ENCODE results near the gene PDGFB.

Gene PDGFB

DNA sequence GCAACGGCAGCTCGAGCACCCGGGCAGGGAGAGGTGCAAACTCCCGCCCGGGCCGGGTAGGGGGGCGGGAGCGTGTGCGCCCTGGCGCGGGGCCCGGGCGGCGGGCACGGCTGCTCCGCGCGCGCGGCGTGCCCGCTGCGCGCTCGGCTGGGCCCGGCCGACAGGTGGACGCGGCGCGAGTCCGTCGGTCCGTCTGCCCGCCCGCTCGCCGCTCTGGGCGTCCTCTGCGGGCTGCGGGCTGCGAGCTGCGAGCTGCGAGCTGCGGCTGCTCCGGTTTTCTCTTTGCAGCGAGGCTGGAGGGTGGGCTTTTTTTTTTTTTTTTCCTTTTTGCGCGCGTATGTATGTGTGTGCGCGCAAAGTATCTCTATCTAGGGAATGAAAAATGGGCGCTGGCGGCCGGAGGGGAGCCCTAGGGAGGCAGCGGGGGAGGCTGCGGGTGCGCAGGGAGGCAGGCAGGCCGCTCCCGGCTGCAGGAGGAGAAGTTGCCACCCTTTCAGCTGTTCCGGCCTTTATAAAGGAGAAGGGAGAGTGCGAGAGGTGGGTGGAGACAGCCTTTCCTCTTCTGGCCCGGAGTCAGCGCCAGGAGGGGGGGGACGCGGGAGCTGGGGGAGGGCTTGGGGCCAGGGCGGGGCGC, at the start of gene PDGFB:
TSS of gene PDGFB (minus strand) at position 487 of the 634 bp plus-strand sequence. CDS start 1,019 bp downstream, outside the sequence.
- H3K4me3 ChIP-seq (ENCODE audit: low read depth in 1 of 2, low read length in 2 of 2): peak within 1 kb of the TSS; percentile 15 to 28
- H3K27ac ChIP-seq (ENCODE audit: low read depth, low read length): peak within 1 kb of the TSS; percentile 10
- no peak within 1 kb of the TSS for H3K9ac ChIP-seq (ENCODE audit: low read depth in 1 of 2, low read length in 2 of 2)
- no peaks in the 10 kb centered on the region for H3K9me3 ChIP-seq (ENCODE audit: control insufficient read depth in 1 of 2, low read length in 2 of 2)
- peaks cover 47 to 59% of the 10 kb centered on the region in 2 donors for H3K27me3 ChIP-seq (ENCODE audit: control insufficient read depth in 1 of 2, insufficient read depth in 2 of 2, low read length in 2 of 2)
- H3K36me3 ChIP-seq (ENCODE audit: control insufficient read depth in 1 of 2, insufficient read depth in 2 of 2, low read length in 2 of 2): no peaks in the 10 kb centered on the region
- H3K4me1 ChIP-seq (ENCODE audit: control insufficient read depth in 1 of 2, insufficient read depth in 2 of 2, low read length in 2 of 2): peaks cover 26 to 28% of the 10 kb centered on the region in 2 donors

DNA sequence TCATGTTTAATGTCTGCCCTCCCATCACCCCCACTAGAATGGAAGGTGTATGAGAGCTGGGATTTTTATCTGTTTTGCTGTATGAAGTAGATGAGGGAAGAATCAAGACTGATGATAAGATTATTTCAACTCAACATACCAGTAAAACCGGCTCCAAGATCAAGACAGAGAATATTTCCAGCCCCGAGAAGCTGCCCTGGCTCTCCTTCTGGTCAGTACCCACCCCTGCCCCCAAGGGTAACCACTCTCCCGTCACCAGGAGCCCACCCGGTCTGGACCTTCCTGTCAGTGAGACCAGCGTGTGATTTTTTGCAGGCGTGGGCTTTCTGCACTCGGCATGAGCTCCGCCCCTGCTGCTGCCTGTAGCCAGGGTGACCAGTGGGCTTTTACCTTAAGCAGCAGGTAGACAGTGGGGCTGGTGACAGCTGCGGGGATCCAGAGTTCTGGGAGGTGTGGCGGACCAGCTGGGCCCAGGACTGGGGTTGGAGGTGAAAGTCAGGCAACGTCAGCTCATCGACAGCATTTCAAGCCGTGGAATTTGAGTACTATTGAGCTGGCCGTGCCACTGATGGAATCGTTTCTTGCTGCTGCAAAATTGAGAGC, 49.1 kb upstream of the PDGFB start:
- Histone ChIP-seq H3K36me3 (ENCODE audit: control insufficient read depth in 1 of 2, insufficient read depth in 2 of 2, low read length in 2 of 2) (no peaks in the 10 kb centered on the region), H3K27ac (ENCODE audit: low read depth, low read length) (no peak overlapping the region), H3K27me3 (ENCODE audit: control insufficient read depth in 1 of 2, insufficient read depth in 2 of 2, low read length in 2 of 2) (no peaks in the 10 kb centered on the region), H3K4me1 (ENCODE audit: control insufficient read depth in 1 of 2, insufficient read depth in 2 of 2, low read length in 2 of 2) (peaks cover 28 to 29% of the 10 kb centered on the region in 2 donors), H3K9me3 (ENCODE audit: control insufficient read depth in 1 of 2, low read length in 2 of 2) (no peaks in the 10 kb centered on the region), H3K9ac (ENCODE audit: low read depth in 1 of 2, low read length in 2 of 2) (no peak overlapping the region), H3K4me3 (ENCODE audit: low read depth in 1 of 2, low read length in 2 of 2) (no peak overlapping the region)

DNA sequence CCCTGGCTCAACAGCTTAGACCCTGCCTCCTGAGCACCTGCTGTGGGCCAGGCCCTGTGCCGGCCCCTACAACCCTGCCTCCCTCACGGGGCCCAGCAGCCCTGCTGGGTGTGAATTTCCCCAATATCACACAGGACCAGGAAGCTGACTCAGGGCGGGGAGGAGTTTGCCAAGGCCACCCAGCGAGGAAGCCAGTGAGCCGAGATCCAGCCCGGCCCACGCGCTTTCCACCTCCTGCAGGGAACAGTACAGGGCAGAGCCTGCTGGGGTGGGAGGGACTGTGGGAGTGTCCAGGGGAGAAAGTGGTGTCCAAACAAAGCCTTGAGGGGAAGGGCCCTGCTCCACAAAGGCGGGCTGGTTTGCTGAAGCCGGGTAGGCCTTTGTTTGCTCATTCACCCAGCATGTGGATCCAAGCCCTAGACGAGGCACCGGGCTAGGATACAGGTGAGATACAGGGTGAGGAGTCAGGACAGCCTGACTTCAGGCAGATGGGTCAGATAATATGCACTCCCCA, 47.8 kb upstream of the PDGFB start:
- no peak overlapping the region for H3K9ac ChIP-seq (ENCODE audit: low read depth in 1 of 2, low read length in 2 of 2)
- H3K4me3 ChIP-seq (ENCODE audit: low read depth in 1 of 2, low read length in 2 of 2): no peak overlapping the region
- no peaks in the 10 kb centered on the region for H3K36me3 ChIP-seq (ENCODE audit: control insufficient read depth in 1 of 2, insufficient read depth in 2 of 2, low read length in 2 of 2)
- H3K4me1 ChIP-seq (ENCODE audit: control insufficient read depth in 1 of 2, insufficient read depth in 2 of 2, low read length in 2 of 2): peaks cover 20 to 25% of the 10 kb centered on the region in 2 donors
- no peaks in the 10 kb centered on the region for H3K27me3 ChIP-seq (ENCODE audit: control insufficient read depth in 1 of 2, insufficient read depth in 2 of 2, low read length in 2 of 2)
- no peaks in the 10 kb centered on the region for H3K9me3 ChIP-seq (ENCODE audit: control insufficient read depth in 1 of 2, low read length in 2 of 2)
- H3K27ac ChIP-seq (ENCODE audit: low read depth, low read length): peak overlapping the region; percentile 70

DNA sequence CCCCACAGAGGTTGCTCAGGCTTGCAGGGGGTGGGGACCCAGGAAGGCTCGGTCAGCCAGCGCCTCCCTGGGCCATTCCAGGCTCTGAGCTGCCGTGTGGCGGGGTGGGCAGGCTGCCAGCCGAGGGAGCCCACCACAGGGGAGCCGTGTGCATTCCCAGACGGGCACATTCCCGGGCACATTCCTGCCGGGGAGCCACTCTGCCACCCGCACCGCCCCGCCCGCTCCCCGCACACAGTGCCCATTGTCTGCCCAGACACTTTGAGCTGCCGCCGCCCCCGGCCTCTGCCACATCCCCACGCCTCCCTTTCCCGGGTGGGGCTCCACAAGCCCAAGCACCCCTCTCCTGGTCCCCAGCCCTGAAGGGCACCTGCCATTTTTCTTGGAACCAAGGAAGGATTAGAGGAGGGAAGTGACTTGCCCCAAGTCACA, 47.3 kb upstream of the PDGFB start:
- Histone ChIP-seq H3K9ac (ENCODE audit: low read depth in 1 of 2, low read length in 2 of 2) (no peak overlapping the region), H3K27ac (ENCODE audit: low read depth, low read length) (peak overlapping the region; percentile 70), H3K4me3 (ENCODE audit: low read depth in 1 of 2, low read length in 2 of 2) (no peak overlapping the region), H3K36me3 (ENCODE audit: control insufficient read depth in 1 of 2, insufficient read depth in 2 of 2, low read length in 2 of 2) (no peaks in the 10 kb centered on the region), H3K9me3 (ENCODE audit: control insufficient read depth in 1 of 2, low read length in 2 of 2) (no peaks in the 10 kb centered on the region), H3K27me3 (ENCODE audit: control insufficient read depth in 1 of 2, insufficient read depth in 2 of 2, low read length in 2 of 2) (no peaks in the 10 kb centered on the region), H3K4me1 (ENCODE audit: control insufficient read depth in 1 of 2, insufficient read depth in 2 of 2, low read length in 2 of 2) (peaks cover 15 to 21% of the 10 kb centered on the region in 2 donors)

DNA sequence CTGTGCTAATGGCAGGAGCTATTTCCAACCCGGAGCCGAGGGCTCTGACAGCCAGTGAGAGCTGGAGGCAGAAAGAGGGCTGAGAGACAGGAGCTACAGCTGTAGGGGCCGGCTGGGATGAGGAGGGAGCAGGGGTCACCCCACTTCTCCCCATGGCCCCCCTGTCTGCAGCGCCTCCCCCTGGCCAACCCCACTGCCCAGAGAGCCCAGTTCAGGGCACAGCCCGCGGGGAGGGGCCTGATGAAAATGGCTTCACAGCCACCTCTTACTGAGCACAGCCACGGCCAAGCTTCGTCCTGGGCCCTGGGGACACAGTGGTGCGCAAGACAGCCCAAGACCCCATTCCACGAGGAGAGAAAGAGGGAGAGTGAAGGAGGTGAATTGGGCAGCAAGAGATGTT, 46.7 kb upstream of the PDGFB start:
- Histone ChIP-seq H3K4me1 (ENCODE audit: control insufficient read depth in 1 of 2, insufficient read depth in 2 of 2, low read length in 2 of 2) (peaks cover 15 to 21% of the 10 kb centered on the region in 2 donors), H3K9me3 (ENCODE audit: control insufficient read depth in 1 of 2, low read length in 2 of 2) (no peaks in the 10 kb centered on the region), H3K9ac (ENCODE audit: low read depth in 1 of 2, low read length in 2 of 2) (no peak overlapping the region), H3K36me3 (ENCODE audit: control insufficient read depth in 1 of 2, insufficient read depth in 2 of 2, low read length in 2 of 2) (no peaks in the 10 kb centered on the region), H3K4me3 (ENCODE audit: low read depth in 1 of 2, low read length in 2 of 2) (no peak overlapping the region), H3K27me3 (ENCODE audit: control insufficient read depth in 1 of 2, insufficient read depth in 2 of 2, low read length in 2 of 2) (no peaks in the 10 kb centered on the region), H3K27ac (ENCODE audit: low read depth, low read length) (peak overlapping the region; percentile 70)

DNA sequence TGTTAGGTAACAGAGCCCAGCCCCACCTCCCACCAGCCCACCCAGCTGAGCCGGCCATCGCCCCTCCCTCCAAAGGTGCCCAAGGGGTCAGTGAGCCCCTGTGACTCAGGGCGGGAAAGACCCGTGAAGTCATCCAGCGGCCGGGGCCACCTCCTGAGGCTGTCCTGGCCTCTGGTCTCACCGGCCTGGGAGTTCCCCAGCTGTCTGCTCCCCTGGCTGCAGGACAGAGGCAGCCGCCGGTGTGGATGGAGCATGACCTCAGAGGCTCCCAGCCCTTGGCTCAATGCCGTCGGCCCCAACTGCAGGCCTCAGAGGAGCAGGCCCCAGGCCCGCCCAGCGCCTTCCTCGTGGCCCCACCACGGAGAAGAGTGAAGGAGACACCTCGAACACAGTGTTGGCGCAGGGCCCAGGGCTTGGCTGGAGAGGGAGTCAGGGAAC, 46.0 kb upstream of the PDGFB start:
- Histone ChIP-seq H3K9ac (ENCODE audit: low read depth in 1 of 2, low read length in 2 of 2) (no peak overlapping the region), H3K27me3 (ENCODE audit: control insufficient read depth in 1 of 2, insufficient read depth in 2 of 2, low read length in 2 of 2) (no peaks in the 10 kb centered on the region), H3K27ac (ENCODE audit: low read depth, low read length) (no peak overlapping the region), H3K4me3 (ENCODE audit: low read depth in 1 of 2, low read length in 2 of 2) (no peak overlapping the region), H3K4me1 (ENCODE audit: control insufficient read depth in 1 of 2, insufficient read depth in 2 of 2, low read length in 2 of 2) (peaks cover 15 to 21% of the 10 kb centered on the region in 2 donors), H3K9me3 (ENCODE audit: control insufficient read depth in 1 of 2, low read length in 2 of 2) (no peaks in the 10 kb centered on the region), H3K36me3 (ENCODE audit: control insufficient read depth in 1 of 2, insufficient read depth in 2 of 2, low read length in 2 of 2) (no peaks in the 10 kb centered on the region)

DNA sequence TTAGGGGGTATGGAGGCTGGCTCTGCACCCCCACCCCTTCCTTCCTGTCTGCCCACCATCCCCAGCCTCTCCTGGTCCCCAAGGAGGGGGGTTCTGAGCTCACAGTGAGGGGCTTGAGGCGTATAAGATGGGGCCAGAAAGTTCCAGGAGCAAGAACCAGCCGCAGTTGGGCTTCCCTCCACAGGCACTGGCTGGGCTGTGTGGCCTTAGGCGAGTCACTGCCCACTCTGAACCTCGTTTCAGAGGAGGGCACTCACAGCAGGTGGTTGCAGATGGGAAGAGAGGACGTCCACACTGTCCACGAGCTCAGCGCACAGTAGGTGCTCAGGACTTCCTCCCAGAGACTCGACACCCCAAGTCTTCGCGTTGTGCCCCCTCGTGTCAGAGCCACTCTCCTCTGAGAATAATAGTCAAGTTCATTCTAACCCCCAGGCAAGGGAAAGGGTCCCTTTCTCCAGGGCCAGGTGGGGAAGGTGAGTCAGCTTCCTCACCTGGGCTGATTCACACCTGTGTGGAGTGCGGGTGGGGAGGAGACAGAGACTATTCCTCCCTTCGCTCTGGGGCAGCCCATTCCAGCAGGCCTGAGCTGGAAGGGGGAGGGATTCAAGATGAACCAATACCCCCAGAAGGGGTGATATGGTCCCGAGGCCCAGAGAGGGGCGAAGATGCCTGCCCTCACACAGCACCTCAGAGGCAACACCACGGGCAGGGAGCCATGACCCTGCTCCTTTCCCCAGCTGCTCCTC, 45.4 kb upstream of the PDGFB start:
- no peak overlapping the region for H3K4me3 ChIP-seq (ENCODE audit: low read depth in 1 of 2, low read length in 2 of 2)
- no peak overlapping the region for H3K27ac ChIP-seq (ENCODE audit: low read depth, low read length)
- H3K9ac ChIP-seq (ENCODE audit: low read depth in 1 of 2, low read length in 2 of 2): no peak overlapping the region
- no peaks in the 10 kb centered on the region for H3K27me3 ChIP-seq (ENCODE audit: control insufficient read depth in 1 of 2, insufficient read depth in 2 of 2, low read length in 2 of 2)
- peaks cover 15 to 21% of the 10 kb centered on the region in 2 donors for H3K4me1 ChIP-seq (ENCODE audit: control insufficient read depth in 1 of 2, insufficient read depth in 2 of 2, low read length in 2 of 2)
- no peaks in the 10 kb centered on the region for H3K9me3 ChIP-seq (ENCODE audit: control insufficient read depth in 1 of 2, low read length in 2 of 2)
- no peaks in the 10 kb centered on the region for H3K36me3 ChIP-seq (ENCODE audit: control insufficient read depth in 1 of 2, insufficient read depth in 2 of 2, low read length in 2 of 2)

DNA sequence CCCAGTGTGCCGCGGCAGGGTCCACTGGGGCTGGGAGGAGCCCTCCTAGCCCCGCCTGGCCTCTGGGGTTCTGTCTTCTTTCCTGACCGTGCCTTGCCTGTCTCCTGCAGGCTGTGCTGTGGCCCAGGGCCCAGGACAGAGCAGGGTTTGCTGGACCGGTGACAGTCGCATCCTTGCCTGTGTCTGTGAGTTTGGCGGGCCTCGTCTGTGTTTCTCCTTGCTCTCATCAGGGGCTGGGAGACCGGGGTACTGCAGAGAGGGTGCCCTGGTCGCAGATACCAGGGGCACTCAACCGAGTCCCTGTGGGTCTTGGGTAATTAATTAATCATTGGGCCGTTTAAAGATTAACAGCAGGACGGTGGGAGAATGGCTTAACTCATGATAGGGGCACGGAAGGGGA, 44.8 kb upstream of the PDGFB start:
- Histone ChIP-seq H3K27ac (ENCODE audit: low read depth, low read length) (no peak overlapping the region), H3K4me3 (ENCODE audit: low read depth in 1 of 2, low read length in 2 of 2) (no peak overlapping the region), H3K9me3 (ENCODE audit: control insufficient read depth in 1 of 2, low read length in 2 of 2) (peaks cover 0 to 3% of the 10 kb centered on the region in 2 donors), H3K9ac (ENCODE audit: low read depth in 1 of 2, low read length in 2 of 2) (no peak overlapping the region), H3K4me1 (ENCODE audit: control insufficient read depth in 1 of 2, insufficient read depth in 2 of 2, low read length in 2 of 2) (peaks cover 15 to 21% of the 10 kb centered on the region in 2 donors), H3K36me3 (ENCODE audit: control insufficient read depth in 1 of 2, insufficient read depth in 2 of 2, low read length in 2 of 2) (no peaks in the 10 kb centered on the region), H3K27me3 (ENCODE audit: control insufficient read depth in 1 of 2, insufficient read depth in 2 of 2, low read length in 2 of 2) (no peaks in the 10 kb centered on the region)

DNA sequence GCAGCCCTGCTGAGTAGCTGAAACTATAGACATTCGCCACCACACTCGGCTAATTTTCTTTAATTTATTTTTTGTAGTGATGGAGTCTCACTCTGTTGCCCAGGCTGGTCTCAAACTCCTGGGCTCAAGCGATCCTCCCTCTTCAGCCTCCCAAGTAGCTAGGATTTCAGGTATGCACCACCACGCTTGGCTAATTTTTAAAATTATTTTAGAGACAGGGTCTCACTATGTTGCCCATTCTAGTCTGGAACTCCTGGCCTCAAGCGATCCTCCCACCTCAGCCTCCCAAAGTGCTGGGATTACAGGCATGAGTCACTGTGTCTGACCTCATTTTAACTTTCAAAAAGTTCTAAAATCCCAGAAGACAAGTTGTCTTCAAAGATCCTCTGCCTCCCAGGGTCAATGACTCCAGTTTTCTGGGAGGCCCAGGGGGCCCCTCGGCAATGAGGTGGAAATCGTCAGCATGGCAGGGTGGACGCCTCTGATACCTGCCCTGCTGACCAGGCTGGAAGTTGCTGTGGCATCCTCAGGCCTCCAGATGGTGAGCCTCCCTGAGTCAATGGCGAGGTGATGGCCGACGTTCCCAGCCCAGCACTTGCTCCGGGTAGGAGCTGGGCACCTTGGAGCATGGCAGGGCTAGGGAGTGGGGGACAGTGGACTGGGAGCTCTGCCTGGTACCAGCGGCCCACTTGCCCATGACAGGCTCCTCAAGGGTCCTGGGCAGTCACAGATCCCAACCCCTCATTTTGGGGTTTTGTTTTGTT, 43.5 kb upstream of the PDGFB start:
- H3K27me3 ChIP-seq (ENCODE audit: control insufficient read depth in 1 of 2, insufficient read depth in 2 of 2, low read length in 2 of 2): no peaks in the 10 kb centered on the region
- H3K4me1 ChIP-seq (ENCODE audit: control insufficient read depth in 1 of 2, insufficient read depth in 2 of 2, low read length in 2 of 2): peaks cover 15 to 21% of the 10 kb centered on the region in 2 donors
- no peak overlapping the region for H3K9ac ChIP-seq (ENCODE audit: low read depth in 1 of 2, low read length in 2 of 2)
- no peaks in the 10 kb centered on the region for H3K36me3 ChIP-seq (ENCODE audit: control insufficient read depth in 1 of 2, insufficient read depth in 2 of 2, low read length in 2 of 2)
- H3K27ac ChIP-seq (ENCODE audit: low read depth, low read length): no peak overlapping the region
- H3K4me3 ChIP-seq (ENCODE audit: low read depth in 1 of 2, low read length in 2 of 2): no peak overlapping the region
- H3K9me3 ChIP-seq (ENCODE audit: control insufficient read depth in 1 of 2, low read length in 2 of 2): peaks cover 0 to 3% of the 10 kb centered on the region in 2 donors

All from duodenal mucosa (tissue), 2 donors.